SKM-1 treated with dmso at 0.1 percent for 144 hours (cell line): ENCODE measurements around the gene GBX1.

ENCODE experiments used
- DNase-seq: peaks from one replicate; lab custom pipeline; 2025; ENCODE audit not compliant: unreplicated experiment; lab: John Stamatoyannopoulos, UW

GBX1 gene

GRCh38 chr7:151116603-151117440 is 50.7 kb downstream of the GBX1 start:
- DNase-seq = no peak

GRCh38 chr7:151115836-151116418 is 51.6 kb downstream of the GBX1 start:
- DNase-seq = no peak

- no peak for DNase-seq
Observed at GRCh38 chr7:151115121-151115835, 52.2 kb downstream of the GBX1 start.

GRCh38 chr7:151114151-151115090 is 53.1 kb downstream of the GBX1 start:
- no peak for DNase-seq

GRCh38 chr7:151113344-151114150 is 53.9 kb downstream of the GBX1 start:
- no peak for DNase-seq

GRCh38 chr7:151110941-151111645 is 56.4 kb downstream of the GBX1 start:
- DNase-seq = peak; percentile 9

GRCh38 chr7:151110236-151110940 is 57.1 kb downstream of the GBX1 start:
- DNase-seq = no peak

- DNase-seq = no peak
Observed at GRCh38 chr7:151109094-151110048, 58.1 kb downstream of the GBX1 start.

GRCh38 chr7:151107882-151108281 is 59.6 kb downstream of the GBX1 start:
- DNase-seq = no peak

GRCh38 chr7:151104411-151105235 is 62.9 kb downstream of the GBX1 start:
- DNase-seq = no peak

- DNase-seq = no peak
Observed at GRCh38 chr7:151103973-151104372, 63.5 kb downstream of the GBX1 start.

- DNase-seq = no peak
Observed at GRCh38 chr7:151102991-151103390, 64.5 kb downstream of the GBX1 start.

GRCh38 chr7:151101621-151102396 is 65.7 kb downstream of the GBX1 start:
- DNase-seq = no peak

GRCh38 chr7:151100921-151101320 is 66.6 kb downstream of the GBX1 start:
- DNase-seq = no peak

GRCh38 chr7:151099486-151100211 is 67.8 kb downstream of the GBX1 start:
- DNase-seq = no peak
